Panc1 (cell line): Measurements from ENCODE around the gene TEX14.

Experiments
- POLR2AphosphoS5 ChIP-seq: IDR thresholded peaks from 2 replicates; pipeline ENCODE4 v1.6.1; 2012; ENCODE audit warnings: mild to moderate bottlenecking, low read depth, low read length, moderate library complexity
- TF ChIP-seq, protein P1 (sequence below): fragments of 450-650 bp; IDR thresholded peaks from 2 replicates; pipeline ENCODE4 v1.5.1; 2017; ENCODE audit warnings: mild to moderate bottlenecking

DNA sequence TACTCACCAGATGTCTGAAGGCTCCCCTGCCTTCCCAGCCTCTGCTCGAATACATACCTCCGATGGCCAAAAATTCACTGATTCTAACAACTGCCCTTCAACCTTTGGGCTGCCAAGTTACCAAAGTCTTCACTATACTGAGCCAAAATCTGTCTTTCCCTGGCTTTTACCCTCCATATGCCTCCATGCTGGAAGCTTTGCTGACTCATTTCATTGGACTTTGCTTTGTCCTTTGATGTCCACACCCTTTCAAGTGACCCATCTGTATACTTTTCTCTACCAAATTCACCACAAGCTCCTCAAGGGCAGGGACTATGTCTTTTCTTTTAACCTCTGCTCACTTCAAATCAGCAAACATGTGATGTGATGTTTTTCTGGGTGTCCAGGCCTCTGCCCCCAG lies 156.4 kb downstream of the TEX14 start:
- TF ChIP-seq, protein P1, sequence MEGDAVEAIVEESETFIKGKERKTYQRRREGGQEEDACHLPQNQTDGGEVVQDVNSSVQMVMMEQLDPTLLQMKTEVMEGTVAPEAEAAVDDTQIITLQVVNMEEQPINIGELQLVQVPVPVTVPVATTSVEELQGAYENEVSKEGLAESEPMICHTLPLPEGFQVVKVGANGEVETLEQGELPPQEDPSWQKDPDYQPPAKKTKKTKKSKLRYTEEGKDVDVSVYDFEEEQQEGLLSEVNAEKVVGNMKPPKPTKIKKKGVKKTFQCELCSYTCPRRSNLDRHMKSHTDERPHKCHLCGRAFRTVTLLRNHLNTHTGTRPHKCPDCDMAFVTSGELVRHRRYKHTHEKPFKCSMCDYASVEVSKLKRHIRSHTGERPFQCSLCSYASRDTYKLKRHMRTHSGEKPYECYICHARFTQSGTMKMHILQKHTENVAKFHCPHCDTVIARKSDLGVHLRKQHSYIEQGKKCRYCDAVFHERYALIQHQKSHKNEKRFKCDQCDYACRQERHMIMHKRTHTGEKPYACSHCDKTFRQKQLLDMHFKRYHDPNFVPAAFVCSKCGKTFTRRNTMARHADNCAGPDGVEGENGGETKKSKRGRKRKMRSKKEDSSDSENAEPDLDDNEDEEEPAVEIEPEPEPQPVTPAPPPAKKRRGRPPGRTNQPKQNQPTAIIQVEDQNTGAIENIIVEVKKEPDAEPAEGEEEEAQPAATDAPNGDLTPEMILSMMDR: no peak
- no peak for TF ChIP-seq POLR2AphosphoS5
